Measurements from ENCODE around the gene CAST. TPM values are rescaled to one million over a fixed set of nuclear protein-coding genes. Genes with fewer than 3 reads are reported as not detected.
A peak's percentile ranks its signal among the peaks of the same experiment; 100 is the strongest.

The CAST gene
- total RNA-seq, 2 experiments from 2014 or later: 124 to 131 TPM

- Mint-ChIP-seq H3K4me3 (no peak overlapping the region), H3K36me3 (ENCODE audit: low read depth) (no peaks in the 10 kb centered on the region), H3K4me1 (ENCODE audit: low read depth) (peaks cover 22% of the 10 kb centered on the region), H3K27me3 (peaks cover 18% of the 10 kb centered on the region), H3K9me3 (no peaks in the 10 kb centered on the region), H3K27ac (no peak overlapping the region)
- intact Hi-C loops (cut with micrococcal nuclease): no loop called here
- DNase-seq (no peak), ATAC-seq (no peak)
- ChIA-PET POLR2A (interaction anchor here (1.6 kb wide), 1 partner anchor 9 kb away, joined by 4 read pairs; no protein-coding TSS in a partner anchor), CTCF (interaction anchor here (0.7 to 1.4 kb wide), 3 partner anchors 40 to 53 kb away, joined by 3 to 8 read pairs (median 3); no protein-coding TSS in a partner anchor)
- no peak for TF ChIP-seq CTCF (IDR thresholded peaks at IDR 0.05)
Measured at GRCh38 chr5:96654209-96654608, 8.0 kb upstream of the CAST start.

- no peak for TF ChIP-seq CTCF (IDR thresholded peaks at IDR 0.05)
- Mint-ChIP-seq H3K27ac (no peak overlapping the region), H3K4me1 (ENCODE audit: low read depth) (peaks cover 22% of the 10 kb centered on the region), H3K9me3 (no peaks in the 10 kb centered on the region), H3K36me3 (ENCODE audit: low read depth) (no peaks in the 10 kb centered on the region), H3K27me3 (peaks cover 21% of the 10 kb centered on the region), H3K4me3 (no peak overlapping the region)
- ChIA-PET POLR2A (no interaction called here), CTCF (interaction anchor here (0.7 to 1.4 kb wide), 3 partner anchors 32 to 54 kb away, joined by 3 to 8 read pairs (median 3); no protein-coding TSS in a partner anchor)
- ATAC-seq: no peak
- intact Hi-C loops (cut with micrococcal nuclease): no loop called here
- no peak for DNase-seq
Measured at GRCh38 chr5:96655085-96655484, 7.1 kb upstream of the CAST start.

- Mint-ChIP-seq H3K27me3 (peaks cover 23% of the 10 kb centered on the region), H3K9me3 (no peaks in the 10 kb centered on the region), H3K36me3 (ENCODE audit: low read depth) (no peaks in the 10 kb centered on the region), H3K4me1 (ENCODE audit: low read depth) (peaks cover 22% of the 10 kb centered on the region), H3K27ac (no peak overlapping the region), H3K4me3 (no peak overlapping the region)
- no peak for ATAC-seq
- ChIA-PET CTCF (interaction anchor here (0.7 to 1.4 kb wide), 3 partner anchors 32 to 54 kb away, joined by 3 to 8 read pairs (median 3); no protein-coding TSS in a partner anchor), POLR2A (no interaction called here)
- no peak for DNase-seq
- TF ChIP-seq CTCF (IDR thresholded peaks at IDR 0.05): no peak
- intact Hi-C loops (cut with micrococcal nuclease): no loop called here
Measured at GRCh38 chr5:96655506-96655905, 6.7 kb upstream of the CAST start.

GRCh38 chr5:96657068-96657467 is 5.1 kb upstream of the CAST start:
- Mint-ChIP-seq H3K4me3 (no peak overlapping the region), H3K4me1 (ENCODE audit: low read depth) (peaks cover 29% of the 10 kb centered on the region)

More at GRCh38 chr5:96657068-96657467, 5.1 kb upstream of the CAST start:
- Mint-ChIP-seq H3K9me3 (no peaks in the 10 kb centered on the region), H3K27ac (no peak overlapping the region), H3K36me3 (ENCODE audit: low read depth) (no peaks in the 10 kb centered on the region), H3K27me3 (peaks cover 17% of the 10 kb centered on the region)
- ChIA-PET POLR2A (interaction anchor here (0.8 kb wide), 1 partner anchor 693 kb away, joined by 3 read pairs; no protein-coding TSS in a partner anchor), CTCF (no interaction called here)
- no peak for TF ChIP-seq CTCF (IDR thresholded peaks at IDR 0.05)
- peak; percentile 14 for ATAC-seq
- intact Hi-C loops (cut with micrococcal nuclease): no loop called here
- peak; percentile 77 for DNase-seq
